Vagina (tissue), 2 donors: Measurements from ENCODE around the gene SMS.

Source experiments
- POLR2A ChIP-seq, 2 donors: fragments of 450-650 bp; IDR thresholded peaks; one replicate each; pipeline ENCODE4 v1.6.1; 2017; ENCODE audit warnings: antibody characterized with exemption in 2 of 2, mild to moderate bottlenecking in 2 of 2, moderate library complexity in 2 of 2
- TF ChIP-seq, protein P1 (sequence below), 3 experiments: fragments of 450-650 bp in 2 of 3; fragments of 200-600 bp in 1 of 3; sonication (generic) in 1 of 3; IDR thresholded peaks; one replicate each; pipeline ENCODE4 v1.5.1; 2017 to 2019; ENCODE audit warnings: antibody characterized with exemption in 3 of 3, mild to moderate bottlenecking in 2 of 3, moderate library complexity in 2 of 3

GRCh38 chrX:21986596-21986995, 46.1 kb downstream of the SMS start:
- TF ChIP-seq, protein P1, sequence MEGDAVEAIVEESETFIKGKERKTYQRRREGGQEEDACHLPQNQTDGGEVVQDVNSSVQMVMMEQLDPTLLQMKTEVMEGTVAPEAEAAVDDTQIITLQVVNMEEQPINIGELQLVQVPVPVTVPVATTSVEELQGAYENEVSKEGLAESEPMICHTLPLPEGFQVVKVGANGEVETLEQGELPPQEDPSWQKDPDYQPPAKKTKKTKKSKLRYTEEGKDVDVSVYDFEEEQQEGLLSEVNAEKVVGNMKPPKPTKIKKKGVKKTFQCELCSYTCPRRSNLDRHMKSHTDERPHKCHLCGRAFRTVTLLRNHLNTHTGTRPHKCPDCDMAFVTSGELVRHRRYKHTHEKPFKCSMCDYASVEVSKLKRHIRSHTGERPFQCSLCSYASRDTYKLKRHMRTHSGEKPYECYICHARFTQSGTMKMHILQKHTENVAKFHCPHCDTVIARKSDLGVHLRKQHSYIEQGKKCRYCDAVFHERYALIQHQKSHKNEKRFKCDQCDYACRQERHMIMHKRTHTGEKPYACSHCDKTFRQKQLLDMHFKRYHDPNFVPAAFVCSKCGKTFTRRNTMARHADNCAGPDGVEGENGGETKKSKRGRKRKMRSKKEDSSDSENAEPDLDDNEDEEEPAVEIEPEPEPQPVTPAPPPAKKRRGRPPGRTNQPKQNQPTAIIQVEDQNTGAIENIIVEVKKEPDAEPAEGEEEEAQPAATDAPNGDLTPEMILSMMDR (IDR thresholded peaks at IDR 0.05) = no peak
- TF ChIP-seq POLR2A (IDR thresholded peaks at IDR 0.05) = no peak
